PFSK-1 (cell line): ENCODE data around the gene NOPCHAP1.

Experiments
- FOXP2 ChIP-seq: optimal IDR thresholded peaks from 2 replicates; pipeline ENCODE3; 2011; ENCODE audit warnings: borderline replicate concordance, control low read depth, inconsistent platforms; ENCODE audit not compliant: insufficient read depth; ENCODE audit errors: extremely low read length, extremely low read depth
- POLR2AphosphoS5 ChIP-seq: IDR thresholded peaks from 2 replicates; pipeline ENCODE4 v1.6.1; 2012; ENCODE audit warnings: low read depth, mild to moderate bottlenecking, control low read depth, low read length, moderate library complexity
- REST ChIP-seq, 2 experiments: IDR thresholded peaks; 2 replicates each; pipeline versions ENCODE4 v1.6.1 to v1.8.0; 2011 to 2012; ENCODE audit warnings: low read depth in 2 of 2, low read length in 2 of 2, control low read depth in 1 of 2, inconsistent platforms in 1 of 2, mild to moderate bottlenecking in 1 of 2, moderate library complexity in 1 of 2; ENCODE audit not compliant: insufficient read depth in 1 of 2
- SIN3A ChIP-seq: IDR thresholded peaks from 2 replicates; pipeline ENCODE4 v1.6.1; 2012; ENCODE audit warnings: mild to moderate bottlenecking, low read length, moderate library complexity, borderline replicate concordance; ENCODE audit not compliant: insufficient read depth
- TAF1 ChIP-seq: IDR thresholded peaks from 2 replicates; pipeline ENCODE4 v1.6.1; 2012; ENCODE audit warnings: low read length, control low read depth, borderline replicate concordance; ENCODE audit not compliant: insufficient read depth

NOPCHAP1 gene

DNA sequence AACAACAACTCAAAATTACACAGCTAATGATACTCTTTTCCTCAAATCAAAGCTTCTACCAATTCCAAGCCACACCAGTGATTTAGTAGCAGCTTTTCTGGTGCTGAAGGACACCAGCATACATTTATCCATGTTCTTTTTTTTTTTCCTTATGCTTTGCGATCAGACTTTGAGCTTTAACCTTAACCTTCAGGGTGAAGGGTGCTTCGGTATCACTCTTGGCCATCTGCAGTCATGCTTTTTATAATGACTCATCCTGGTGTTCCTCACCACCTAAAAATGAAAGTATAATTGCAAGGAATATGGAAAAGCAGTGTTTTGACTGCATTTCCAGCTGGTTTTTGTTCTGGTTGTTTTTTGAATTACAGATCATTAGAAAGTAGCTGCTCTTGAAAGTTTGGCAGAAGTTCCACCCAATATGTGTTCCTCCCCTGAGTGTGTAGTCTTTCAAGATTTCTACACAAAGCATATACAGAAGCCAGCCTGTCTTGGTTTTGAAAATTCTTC lies 26.7 kb upstream of the NOPCHAP1 start:
- no peak for TF ChIP-seq REST (IDR thresholded peaks at IDR 0.05; ENCODE audit: insufficient read depth in 1 of 2, low read depth in 2 of 2, low read length in 2 of 2)
- TF ChIP-seq FOXP2 = no peak
- TF ChIP-seq TAF1 = peak; percentile 18; the same call in 1 of the 2 replicates

- TF ChIP-seq TAF1 (no peak), REST (IDR thresholded peaks at IDR 0.05; ENCODE audit: insufficient read depth in 1 of 2, low read depth in 2 of 2, low read length in 2 of 2) (no peak), SIN3A (no peak), FOXP2 (no peak), POLR2AphosphoS5 (no peak)
Measured at GRCh38 chr12:104960464-104960863, 25.7 kb upstream of the NOPCHAP1 start.

- no peak for TF ChIP-seq SIN3A
- no peak for TF ChIP-seq FOXP2
- no peak for TF ChIP-seq REST (IDR thresholded peaks at IDR 0.05; ENCODE audit: insufficient read depth in 1 of 2, low read depth in 2 of 2, low read length in 2 of 2)
- TF ChIP-seq POLR2AphosphoS5 = no peak
- TF ChIP-seq TAF1 = no peak
Measured at GRCh38 chr12:104963757-104964156, 22.4 kb upstream of the NOPCHAP1 start.

DNA sequence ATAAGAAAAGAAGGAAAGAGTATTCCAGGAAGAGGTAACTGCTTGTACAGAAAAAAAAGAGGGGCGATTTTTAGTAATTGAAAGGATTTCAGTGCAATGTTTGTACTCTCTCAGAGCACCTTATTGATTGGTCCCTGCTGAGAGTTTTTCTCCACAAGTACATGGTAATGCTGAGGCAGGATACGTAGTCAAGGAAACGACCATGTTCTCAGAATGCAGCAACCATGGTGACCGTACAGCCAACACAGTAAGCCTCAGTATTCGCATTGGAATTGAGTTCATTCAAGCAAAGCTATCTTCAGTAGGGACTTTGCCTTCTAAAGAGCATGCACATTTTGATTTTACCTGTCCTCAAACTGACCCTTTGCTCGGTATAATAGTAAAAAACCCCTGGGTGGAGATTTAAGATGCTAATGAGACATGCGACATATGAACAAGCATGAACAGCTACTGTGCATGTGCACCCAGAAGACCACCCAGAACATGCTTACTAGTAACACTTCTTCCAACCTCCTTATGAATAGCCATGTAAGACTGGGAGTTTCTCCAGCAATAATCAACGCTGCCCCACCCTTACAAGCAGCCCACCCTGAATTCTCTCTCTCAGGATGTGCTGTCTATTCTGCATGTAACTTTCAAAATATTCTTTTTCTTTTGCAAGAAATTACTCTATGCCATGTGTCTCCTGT lies 21.8 kb upstream of the NOPCHAP1 start:
- TF ChIP-seq SIN3A (no peak), REST (IDR thresholded peaks at IDR 0.05; ENCODE audit: insufficient read depth in 1 of 2, low read depth in 2 of 2, low read length in 2 of 2) (no peak), TAF1 (no peak), FOXP2 (no peak), POLR2AphosphoS5 (no peak)

DNA sequence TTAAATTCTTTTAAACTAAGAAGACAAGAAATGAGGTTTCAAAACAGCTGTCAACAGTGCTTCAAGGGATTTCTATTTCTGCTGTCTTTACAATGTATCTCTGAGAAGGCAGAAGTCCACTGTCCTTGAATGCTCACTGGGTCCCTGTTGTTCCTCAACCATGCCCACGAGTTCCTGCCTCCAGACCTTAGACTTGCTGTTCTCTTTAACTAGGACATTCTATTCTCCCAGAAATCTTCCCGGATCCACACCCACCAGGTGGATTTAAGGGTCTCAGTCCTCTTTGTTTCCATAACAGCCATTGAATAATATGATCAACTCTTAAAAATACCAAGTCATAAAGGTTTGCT lies 21.3 kb upstream of the NOPCHAP1 start:
- no peak for TF ChIP-seq POLR2AphosphoS5
- TF ChIP-seq REST (IDR thresholded peaks at IDR 0.05; ENCODE audit: insufficient read depth in 1 of 2, low read depth in 2 of 2, low read length in 2 of 2) = no peak
- TF ChIP-seq TAF1 = no peak
- TF ChIP-seq FOXP2 = no peak
- no peak for TF ChIP-seq SIN3A
